HG03575 (cell line): Measurements from ENCODE around the gene RNF181.

Experiments
- ATAC-seq: cut with Tn5 transposase; IDR thresholded peaks from one replicate; pipeline ENCODE4 v1.9.1; 2021; ENCODE audit not compliant: unreplicated experiment, insufficient number of reproducible peaks, low FRiP score; ENCODE audit errors: extremely low read depth

RNF181 gene

GRCh38 chr2:85566265-85566664 is 29.3 kb upstream of the RNF181 start:
- ATAC-seq = no peak

- ATAC-seq = no peak
Observed at GRCh38 chr2:85575739-85576138, 19.8 kb upstream of the RNF181 start.

GRCh38 chr2:85577063-85577385 is 18.5 kb upstream of the RNF181 start:
- no peak for ATAC-seq

DNA sequence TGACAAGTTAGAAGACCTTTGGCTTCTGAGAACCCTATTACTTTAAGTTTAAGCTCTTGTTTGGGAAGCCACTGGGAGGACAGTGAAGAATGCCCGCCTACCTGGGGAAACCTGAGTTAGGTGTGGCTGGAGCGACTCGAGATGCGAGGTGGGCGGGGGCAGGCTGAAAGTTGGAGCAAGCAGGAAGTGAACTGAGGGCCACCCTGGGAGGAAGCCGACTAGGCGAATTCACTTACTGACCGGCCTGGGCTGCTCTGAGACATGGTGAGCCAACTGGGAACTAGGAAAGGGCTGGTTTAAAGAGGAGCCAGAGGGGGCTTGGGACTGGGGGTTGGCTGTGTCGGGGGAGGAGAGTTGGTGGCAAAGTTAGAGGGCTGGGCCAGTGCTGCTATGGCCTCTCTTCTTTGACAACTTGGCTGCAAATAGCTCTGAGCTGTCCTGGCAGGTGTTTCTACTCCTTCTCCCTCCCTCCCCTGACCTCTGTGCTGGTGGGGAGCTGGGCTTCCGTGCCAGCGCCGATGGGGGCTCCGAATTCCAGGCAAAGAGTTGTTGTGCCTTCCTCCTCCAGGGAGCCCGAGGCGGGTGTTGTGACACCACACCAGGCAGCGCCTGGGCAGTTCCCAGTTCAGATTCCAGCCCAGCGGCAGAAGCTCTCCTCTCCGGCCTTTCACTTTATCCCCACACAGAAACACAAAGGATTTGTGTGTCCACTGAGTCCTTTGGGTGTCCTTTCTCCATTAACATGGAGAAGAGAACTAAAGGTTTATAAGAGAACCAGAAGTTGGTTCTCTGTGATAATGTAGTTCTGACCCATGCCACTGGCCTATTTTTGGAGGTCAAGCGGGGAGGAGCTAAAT is 17.9 kb upstream of the RNF181 start, which contains the start of gene VAMP8:
VAMP8 (plus strand) TSS at position 201 of the 857 bp plus-strand sequence; CDS start at position 262, 61 bp downstream.
- no peak for ATAC-seq

DNA sequence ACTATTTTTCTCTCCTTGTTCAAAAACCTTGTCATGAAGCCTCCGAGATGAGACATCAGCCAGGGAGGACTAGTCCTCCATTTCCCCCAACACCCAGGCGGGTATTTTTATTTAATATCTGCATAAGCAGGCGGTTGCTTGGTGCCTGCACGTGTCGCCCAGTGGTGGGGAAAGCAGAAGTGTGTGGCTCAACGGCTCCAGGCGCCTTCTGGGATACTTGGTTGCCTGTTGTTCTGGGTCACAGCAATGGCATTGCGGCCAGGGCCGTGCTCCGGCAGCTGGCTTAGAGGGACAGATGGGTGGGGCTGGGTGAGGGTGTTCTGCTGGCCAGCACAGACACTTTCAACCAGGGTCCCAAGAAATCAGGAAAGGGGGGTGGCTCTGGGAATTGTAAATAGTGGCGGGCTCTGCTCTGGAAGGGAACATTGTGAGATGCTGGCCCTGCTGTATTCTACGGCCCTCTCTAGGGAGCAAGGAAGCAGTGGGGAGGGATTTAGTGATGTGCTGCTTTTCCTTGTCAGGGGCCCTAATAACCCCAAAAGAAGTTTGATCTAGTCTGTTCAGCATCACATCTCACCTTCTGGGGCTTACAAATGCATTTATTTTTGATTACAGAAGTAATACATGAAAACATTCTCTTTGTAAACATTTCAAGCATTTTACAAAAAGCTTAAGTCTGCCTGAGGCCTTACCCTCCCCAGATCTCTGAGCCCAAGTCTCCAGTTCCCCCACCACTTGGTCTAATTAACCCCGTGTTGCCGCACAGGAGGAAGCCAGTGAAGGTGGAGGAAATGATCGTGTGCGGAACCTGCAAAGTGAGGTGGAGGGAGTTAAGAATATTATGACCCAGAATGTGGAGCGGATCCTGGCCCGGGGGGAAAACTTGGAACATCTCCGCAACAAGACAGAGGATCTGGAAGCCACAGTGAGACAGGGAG is 17.0 kb upstream of the RNF181 start:
- no peak for ATAC-seq

DNA sequence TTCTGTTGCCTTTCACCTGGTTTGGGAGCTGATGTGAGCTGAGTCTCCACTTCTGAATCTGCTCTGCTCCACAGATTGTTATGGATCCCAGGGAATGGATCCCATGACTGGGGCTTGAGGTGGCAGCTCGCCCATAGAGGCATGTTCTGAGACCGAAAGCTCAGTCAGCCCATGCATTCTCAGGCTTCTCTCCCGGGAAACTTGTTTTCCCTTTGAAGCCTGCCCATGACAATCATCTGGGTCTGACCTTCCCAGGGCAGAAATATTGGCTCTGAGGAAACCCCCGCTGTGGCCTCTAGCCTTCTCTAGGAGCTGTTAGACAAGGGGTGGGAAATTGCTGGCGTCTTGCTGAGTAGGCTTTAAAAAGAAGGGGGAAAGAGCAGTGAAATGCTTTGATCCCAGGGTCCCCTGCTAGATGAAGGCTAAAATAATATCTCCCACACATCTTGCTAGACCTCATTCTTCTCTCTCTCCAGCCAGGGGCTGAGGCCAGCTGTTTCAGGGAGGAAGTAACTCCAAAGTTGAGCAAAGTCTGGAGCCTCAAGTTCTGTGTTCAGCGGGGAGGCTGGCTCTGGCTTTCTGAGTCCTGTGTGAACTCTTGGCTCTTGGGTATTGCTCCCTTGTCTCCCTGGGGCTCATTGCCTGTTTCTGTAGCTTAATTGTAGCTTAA is 16.1 kb upstream of the RNF181 start:
- no peak for ATAC-seq

DNA sequence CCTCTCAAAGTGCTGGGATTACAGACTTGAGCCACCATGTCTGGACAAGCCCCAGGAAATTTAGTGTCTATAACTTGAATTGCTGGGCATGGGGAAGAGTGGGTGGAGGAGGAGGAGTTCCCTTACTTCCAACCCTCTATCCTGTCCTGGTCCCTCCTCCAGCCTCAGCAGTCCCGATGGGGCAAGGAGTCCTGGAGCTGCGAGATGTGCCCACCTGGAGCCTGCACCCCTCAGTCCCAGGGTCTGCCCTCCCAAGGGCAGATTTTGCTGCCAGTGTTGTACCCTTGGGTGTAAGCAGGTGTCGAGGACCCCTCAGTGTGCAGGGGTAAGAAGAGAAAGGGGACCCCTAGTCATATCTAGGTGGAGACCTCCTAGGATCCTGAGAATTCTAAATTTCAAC is 15.3 kb upstream of the RNF181 start:
- no peak for ATAC-seq

GRCh38 chr2:85582492-85582891 is 13.1 kb upstream of the RNF181 start:
- ATAC-seq = no peak

DNA sequence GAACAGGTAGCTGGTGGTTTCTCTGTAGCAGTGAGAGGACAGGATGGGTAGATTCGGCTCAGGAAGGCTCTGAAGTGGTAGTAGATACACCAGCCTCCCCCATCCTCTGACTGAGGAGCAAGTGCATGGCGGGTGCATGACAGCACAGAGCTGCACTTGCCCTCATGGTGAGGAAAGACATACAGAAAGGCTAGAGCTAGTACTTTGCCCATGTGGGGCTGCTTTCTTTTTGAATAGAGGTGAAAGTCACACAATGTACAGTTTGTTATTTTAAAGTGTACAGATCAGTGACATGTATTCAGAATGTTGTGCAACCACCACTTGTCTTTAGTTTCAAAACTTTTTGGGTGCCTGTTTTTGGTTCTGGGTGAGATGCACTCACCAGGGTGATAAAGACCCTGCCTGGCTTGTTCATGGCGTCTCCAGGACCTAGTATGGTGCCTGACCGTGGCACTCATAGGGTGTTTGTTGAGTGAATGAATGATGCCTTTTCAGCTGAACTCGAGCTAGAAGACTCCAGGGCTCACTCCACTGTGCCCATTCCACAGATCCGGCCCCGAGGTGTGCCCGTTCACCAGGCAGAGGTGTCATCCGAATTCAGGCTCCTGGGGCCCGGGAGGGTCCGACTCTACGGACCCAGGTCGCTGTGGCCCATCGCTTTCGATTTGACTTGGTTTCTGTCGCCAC is 11.7 kb upstream of the RNF181 start:
- ATAC-seq = no peak

- ATAC-seq = no peak
Observed at GRCh38 chr2:85584354-85584856, 11.1 kb upstream of the RNF181 start, which contains the start of gene VAMP5. Gene VAMP5, plus strand, starts transcription at chr2:85584431. Its CDS starts 60 bp downstream, at chr2:85584491.

- ATAC-seq = no peak
Observed at GRCh38 chr2:85584857-85585780, 10.4 kb upstream of the RNF181 start.

DNA sequence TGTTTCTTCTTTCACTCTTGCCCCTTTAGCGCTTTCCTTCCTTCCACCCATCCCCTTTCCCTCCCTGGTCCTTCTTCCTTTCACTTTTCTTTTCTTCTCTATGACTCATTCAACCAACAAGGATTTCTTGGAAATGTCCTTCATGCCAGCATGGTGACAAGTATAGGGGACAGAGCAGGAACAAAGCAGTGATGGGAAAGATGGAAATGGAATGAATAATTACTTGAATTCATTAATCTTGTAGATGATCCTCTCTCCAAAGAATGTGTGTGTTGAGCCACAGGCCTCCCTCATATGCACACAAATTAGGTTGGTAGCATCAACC is 9.8 kb upstream of the RNF181 start:
- ATAC-seq = no peak

GRCh38 chr2:85588236-85588635 is 7.3 kb upstream of the RNF181 start:
- ATAC-seq = no peak

GRCh38 chr2:85588645-85589044 is 6.9 kb upstream of the RNF181 start:
- ATAC-seq = no peak

GRCh38 chr2:85589181-85589580 is 6.4 kb upstream of the RNF181 start:
- ATAC-seq = no peak

DNA sequence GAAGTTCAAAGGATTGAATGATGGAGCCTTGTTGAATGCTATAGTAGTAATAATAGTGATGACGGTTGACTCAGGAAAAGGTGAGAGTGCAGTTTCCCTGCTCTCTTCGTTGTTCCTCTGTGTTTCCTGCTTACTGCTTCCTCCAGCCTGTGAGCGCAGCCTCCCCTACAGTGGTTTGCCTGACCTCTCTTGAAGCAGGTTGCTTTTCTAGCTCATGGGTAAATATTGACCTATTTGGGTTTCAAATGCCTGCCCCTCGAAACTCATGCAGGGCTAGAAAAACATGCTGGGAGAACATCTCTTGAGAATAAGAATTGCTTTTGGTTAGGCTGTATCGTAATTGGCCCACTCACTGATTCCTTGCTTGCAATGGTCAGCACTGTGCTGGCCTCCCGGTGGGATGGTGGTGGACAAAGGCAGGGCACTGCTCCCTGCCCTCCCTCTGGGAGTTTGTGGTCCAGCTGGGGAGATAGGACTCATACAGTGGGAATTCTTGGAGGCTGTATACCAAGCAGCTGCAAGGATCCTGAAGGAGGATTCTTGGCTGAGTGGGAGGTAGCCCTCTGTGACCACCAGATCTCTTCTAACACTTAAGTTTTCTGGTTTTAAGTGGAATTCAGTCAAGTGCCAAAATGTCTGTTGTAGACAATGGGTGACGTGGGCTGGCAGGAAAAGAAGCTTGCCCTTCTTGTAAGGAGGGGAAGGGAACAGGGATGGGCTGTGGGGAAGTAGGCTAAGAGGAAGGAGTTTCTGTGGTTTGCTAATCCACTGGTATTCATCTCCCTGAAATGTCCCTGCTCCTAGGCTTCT is 5.4 kb upstream of the RNF181 start:
- ATAC-seq = no peak

DNA sequence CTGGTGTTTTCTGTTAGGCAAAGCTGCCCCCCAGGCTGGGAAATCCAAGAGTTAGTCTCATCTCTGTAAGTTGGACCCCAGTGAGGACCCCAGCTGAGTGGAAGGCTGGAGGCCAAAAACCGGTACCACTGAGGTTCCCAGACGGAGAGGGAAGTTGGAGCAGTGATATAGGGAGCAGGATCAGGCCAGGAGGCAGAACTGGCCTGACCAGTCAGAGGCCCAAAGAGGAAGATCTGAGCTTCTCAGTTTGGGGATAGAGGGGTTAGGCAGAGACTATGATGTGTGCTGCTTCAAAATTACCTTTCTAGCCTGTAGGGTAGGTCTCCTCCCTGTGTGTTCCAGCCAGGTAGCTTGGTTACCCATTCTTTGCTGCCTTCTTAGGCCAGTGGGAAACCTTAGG is 4.6 kb upstream of the RNF181 start:
- no peak for ATAC-seq
